ENCODE measurements around the gene CCNG2. TPM values are rescaled to one million over a fixed set of nuclear protein-coding genes. Genes with fewer than 3 reads are reported as not detected.

The CCNG2 gene
- 10 to 100 TPM; 31.7 to 75.1 (median 40.0) TPM for total RNA-seq

- no peak for TF ChIP-seq CTCF (IDR thresholded peaks at IDR 0.05)
- TF ChIP-seq POLR2A (IDR thresholded peaks at IDR 0.05), result peak in 1 of 2 donors; percentile 72
- DNase-seq (ENCODE audit: low spot score in 2 of 2), result peak; percentile 90 to 97
- H3K4me3 ChIP-seq (ENCODE audit: low read depth, poor library complexity, severe bottlenecking), result peak within 1 kb of the TSS; percentile 99
- intact Hi-C loops (cut with DNase I; ENCODE audit: low total_unique reads), result no loop called here
- WGBS, 2 donors, result 0 to 1% methylated on average over 30 to 74 of the region's 94 CpGs
These were observed at the start of gene CCNG2 for GRCh38 chr4:77156912-77157858. Gene CCNG2, plus strand, starts transcription at chr4:77157207. Its CDS starts 1,326 bp downstream, at chr4:77158533.

- DNase-seq (ENCODE audit: low spot score in 2 of 2), result no peak
- WGBS, 2 donors, result 54 to 79% methylated on average over 1 of the region's 1 CpG
- no peak overlapping the region for H3K4me3 ChIP-seq (ENCODE audit: low read depth, poor library complexity, severe bottlenecking)
- no peak for TF ChIP-seq POLR2A (IDR thresholded peaks at IDR 0.05)
- intact Hi-C loops (cut with DNase I; ENCODE audit: low total_unique reads), result no loop called here
These were observed 46.3 kb upstream of the CCNG2 start for GRCh38 chr4:77110730-77111129.

GRCh38 chr4:77113069-77113468 lies 43.9 kb upstream of the CCNG2 start:
- 94 to 96% methylated on average over 29 of the region's 29 CpGs for WGBS, 2 donors
- intact Hi-C loops (cut with DNase I; ENCODE audit: low total_unique reads), result no loop called here
- DNase-seq (ENCODE audit: low spot score in 2 of 2), result no peak
- no peak overlapping the region for H3K4me3 ChIP-seq (ENCODE audit: low read depth, poor library complexity, severe bottlenecking)
- TF ChIP-seq CTCF (IDR thresholded peaks at IDR 0.05) (no peak), POLR2A (IDR thresholded peaks at IDR 0.05) (no peak)

GRCh38 chr4:77117721-77118120 lies 39.3 kb upstream of the CCNG2 start:
- no peak for DNase-seq (ENCODE audit: low spot score in 2 of 2)
- no peak overlapping the region for H3K4me3 ChIP-seq (ENCODE audit: low read depth, poor library complexity, severe bottlenecking)
- TF ChIP-seq POLR2A (IDR thresholded peaks at IDR 0.05) (no peak), CTCF (IDR thresholded peaks at IDR 0.05) (no peak)
- intact Hi-C loops (cut with DNase I; ENCODE audit: low total_unique reads), result no loop called here

- WGBS, 2 donors, result 81 to 84% methylated on average over 8 of the region's 8 CpGs
- intact Hi-C loops (cut with DNase I; ENCODE audit: low total_unique reads), result no loop called here
- DNase-seq (ENCODE audit: low spot score in 2 of 2), result no peak
These were observed 36.0 kb upstream of the CCNG2 start for GRCh38 chr4:77120886-77121508.

More at GRCh38 chr4:77120886-77121508, 36.0 kb upstream of the CCNG2 start:
- no peak for TF ChIP-seq POLR2A (IDR thresholded peaks at IDR 0.05)
- no peak for TF ChIP-seq CTCF (IDR thresholded peaks at IDR 0.05)
- no peak overlapping the region for H3K4me3 ChIP-seq (ENCODE audit: low read depth, poor library complexity, severe bottlenecking)

Measured in lower leg skin (tissue), 4 donors.